Heart left ventricle (tissue), 13 donors: ENCODE data around the gene FBXW12.

ENCODE experiments used
- CTCF ChIP-seq, 12 donors: fragments of 200-600 bp; sonication (generic) in 4 of 12; IDR thresholded peaks; one replicate each; pipeline versions ENCODE4 v1.5.0 to v1.8.0; 2018 to 2022; ENCODE audit warnings: antibody characterized with exemption in 12 of 12, mild to moderate bottlenecking in 5 of 12
- POLR2A ChIP-seq, 2 donors: fragments of 450-650 bp; IDR thresholded peaks; one replicate each; pipeline ENCODE4 v1.6.1; 2017; ENCODE audit warnings: antibody characterized with exemption in 2 of 2, mild to moderate bottlenecking in 2 of 2, moderate library complexity in 2 of 2
- donor health status: ischemic (EF 13 %, LVEDD 7.1; RV severe dilation, severe dysfunction).
- donor health status: DM: no; HTN: yes; CAD: no.
- donor health status: DM: no; HTN: no; CAD: no.
- donor health status: ischemic (EF 25% LVEDD 6.9; RV normal size, moderate dysfunction).
- donor health status: ischemic (EF 25% LVEDD 5.7; RV mildly dilated, moderate dysfunction).
- donor health status: ischemic (EF 35%, LVEDD 5.7; RV mildly dilated, moderate dysfunction).
- donor health status: nonischemic (EF 11% LVEDD 7.7; RV severe dilation, severe dysfunction).
- donor health status: DM: yes; HTN: yes; CAD: no.
- donor health status: PGD.
- donor health status: ischemic (EF 29% LVEDD 5.4; RV normal size, mild dysfunction).
- donor health status: nonischemic (EF 23%, LVEDD 6.1; RV moderate dilation, normal function).

- TF ChIP-seq CTCF (IDR thresholded peaks at IDR 0.05): no peak
- no peak for TF ChIP-seq POLR2A (IDR thresholded peaks at IDR 0.05)
Measured at GRCh38 chr3:48407542-48408099, 35.6 kb downstream of the FBXW12 start.
